GM12878 (cell line): ENCODE results near the gene GEMIN7. TPM values are rescaled to one million over a fixed set of nuclear protein-coding genes. Genes with fewer than 3 reads are reported as not detected.

Source experiments
- ATAC-seq: fragments of 200-7000 bp; cut with Tn5 transposase; 3 replicates; pipeline ENCODE4 v1.9.1; 2020; ENCODE audit warnings: mild to moderate bottlenecking, moderate library complexity
- BruUV-seq: library from RNA; stranded (reverse); fragments of 400-500 nt; replicated peaks from 2 replicates; lab custom pipeline; 2021; lab: Mats Ljungman, UMichigan
- CTCF ChIA-PET: fragments of 300-600 bp; sonication (Branson Sonifier 250); formaldehyde crosslinking; extraction: SDS; loops from one replicate; lab custom pipeline; 2021; ENCODE audit warnings: inconsistent platforms; lab: Yijun Ruan, JAX
- POLR2A ChIA-PET: fragments of 350-600 bp; formaldehyde crosslinking; extraction: SDS; loops from one replicate; lab custom pipeline; 2021; ENCODE audit warnings: inconsistent platforms; lab: Charles Lee
- RAD21 ChIA-PET: fragments of 300-600 bp; sonication (Branson Sonifier 250); formaldehyde crosslinking; loops from one replicate; lab custom pipeline; 2023; ENCODE audit warnings: antibody characterized with exemption; ENCODE audit not compliant: unreplicated experiment; lab: Charles Lee
- SMC1A ChIA-PET: fragments of 300-600 bp; sonication (Branson Sonifier 250); formaldehyde crosslinking; loops from one replicate; lab custom pipeline; 2023; ENCODE audit not compliant: unreplicated experiment, uncharacterized antibody; lab: Charles Lee
- DNase-seq: peaks from one replicate; pipeline ENCODE4 v3.0.0-alpha.2; 2011; ENCODE audit warnings: low read depth, low spot score
- FAIRE-seq: peaks from 3 replicates; lab custom pipeline; 2011; peaks lifted over from hg19 to GRCh38; lab: Jason Lieb, UNC
- H2AFZ ChIP-seq: 2 replicates; pipeline ENCODE4 v1.6.0; 2011; ENCODE audit warnings: low read depth, low read length, control low read depth; ENCODE audit not compliant: control insufficient read depth
- H3K27ac ChIP-seq: 2 replicates; pipeline ENCODE4 v1.5.1; 2011; ENCODE audit warnings: control low read depth; ENCODE audit not compliant: control insufficient read depth, insufficient read depth
- H3K27me3 ChIP-seq, 2 experiments: replicated peaks in 1 of 2; 2 replicates each; pipeline versions ENCODE4 v1.6.0 to v1.6.1; 2011; ENCODE audit warnings: low read length in 1 of 2; ENCODE audit not compliant: control insufficient read depth in 2 of 2, insufficient read depth in 2 of 2
- H3K36me3 ChIP-seq, 2 experiments: 2 replicates each; pipeline ENCODE4 v1.5.1; 2011; ENCODE audit warnings: low read length in 1 of 2; ENCODE audit not compliant: control insufficient read depth in 2 of 2, insufficient read depth in 2 of 2
- H3K4me1 ChIP-seq: 2 replicates; pipeline ENCODE4 v1.6.1; 2011; ENCODE audit warnings: mild to moderate bottlenecking, low read length, moderate library complexity, mixed read lengths; ENCODE audit not compliant: control insufficient read depth, insufficient read depth
- H3K4me2 ChIP-seq: 2 replicates; pipeline ENCODE4 v1.6.0; 2011; ENCODE audit warnings: control low read depth; ENCODE audit not compliant: control insufficient read depth, insufficient read depth
- H3K4me3 ChIP-seq: fragments of 200-600 bp; sonication (generic); 2 replicates; pipeline ENCODE4 v1.5.1; 2016
- H3K79me2 ChIP-seq: 2 replicates; pipeline ENCODE4 v1.6.0; 2011; ENCODE audit warnings: low read length; ENCODE audit not compliant: control insufficient read depth, insufficient read depth
- H3K9ac ChIP-seq: 2 replicates; pipeline ENCODE4 v1.8.0; 2011; ENCODE audit warnings: low read length, control low read depth, mixed read lengths; ENCODE audit not compliant: control insufficient read depth, insufficient read depth
- H3K9me3 ChIP-seq: replicated peaks from 3 replicates; pipeline ENCODE4 v1.5.1; 2011; ENCODE audit warnings: mild to moderate bottlenecking, low read length; ENCODE audit not compliant: control insufficient read depth, insufficient read depth
- H4K20me1 ChIP-seq: 2 replicates; pipeline ENCODE4 v1.6.0; 2011; ENCODE audit not compliant: control insufficient read depth, insufficient read depth
- CBX5 ChIP-seq: sonication (generic); IDR thresholded peaks from 2 replicates; pipeline ENCODE4 v1.6.1; 2016; ENCODE audit warnings: low read depth, moderate library complexity, mild to moderate bottlenecking, inconsistent platforms
- KLF5 ChIP-seq: fragments of 450-650 bp; IDR thresholded peaks from 2 replicates; pipeline ENCODE4 v1.6.1; 2014; ENCODE audit warnings: mild to moderate bottlenecking; ENCODE audit not compliant: partially characterized antibody
- POLR2AphosphoS2 ChIP-seq: IDR thresholded peaks from 2 replicates; pipeline ENCODE4 v1.6.1; 2011; ENCODE audit warnings: low read depth, mild to moderate bottlenecking, low read length, improper control_type of control experiment, moderate library complexity
- POLR2AphosphoS5 ChIP-seq: IDR thresholded peaks from 2 replicates; pipeline ENCODE4 v1.6.1; 2011; ENCODE audit warnings: mild to moderate bottlenecking, low read length, inconsistent platforms
- RBBP5 ChIP-seq: fragments of 200-600 bp; sonication (generic); conservative IDR thresholded peaks from 2 replicates; pipeline ENCODE4 v1.6.1; 2016
- SMAD1 ChIP-seq: fragments of 450-650 bp; IDR thresholded peaks from 2 replicates; pipeline ENCODE4 v1.6.1; 2018; ENCODE audit warnings: mild to moderate bottlenecking, low read depth; ENCODE audit not compliant: partially characterized antibody
- SPI1 ChIP-seq: IDR thresholded peaks from 2 replicates; pipeline ENCODE4 v1.6.1; 2011; ENCODE audit warnings: low read depth, mild to moderate bottlenecking, low read length, moderate library complexity, borderline replicate concordance; ENCODE audit not compliant: insufficient read depth
- ZBTB11 ChIP-seq: fragments of 450-650 bp; formaldehyde crosslinking; IDR thresholded peaks from 2 replicates; pipeline ENCODE4 v1.5.0; 2022; ENCODE audit warnings: mild to moderate bottlenecking, missing genetic modification characterization
- WGBS: methylation state at CpG from one replicate; pipeline ENCODE4 v1.1.6; 2016; ENCODE audit warnings: low lambda C conversion rate; ENCODE audit not compliant: insufficient replicate concordance, insufficient coverage; ENCODE audit errors: missing lambda C conversion rate; 5-methylcytosine and 5-hydroxymethylcytosine counted together
- in situ Hi-C: fragments of 300-500 bp; cut with MboI; formaldehyde crosslinking; loops from 9 replicates; pipeline ENCODE4 v1.14.3; 2018; ENCODE audit warnings: mixed read lengths
- intact Hi-C: fragments of 100-400 bp; cut with micrococcal nuclease; formaldehyde crosslinking; loops from one replicate; pipeline ENCODE4 v1.14.2; 2022; ENCODE audit not compliant: unreplicated experiment
- polyA plus RNA-seq, 11 experiments: library from polyadenylated mRNA; depleted of rRNA in 4 of 11; unstranded in 6 of 11; stranded (reverse) in 5 of 11; fragments of >200 nt; fragmentation: Nextera tagmentation in 4 of 11; fragmentation: Illumina TruSeq in 1 of 11; extraction: Ambion mirVana in 4 of 11; extraction: Trizol in 1 of 11; gene quantifications; 1 replicate in 1 of 11; 2 replicates in 10 of 11; pipeline versions ENCODE4 v1.2.1 to v1.2.3, GENCODE V29; 2011 to 2016; ENCODE audit warnings: inconsistent platforms in 2 of 11, missing spikeins in 2 of 11, low read depth in 1 of 11
- total RNA-seq, 4 experiments: library from RNA; depleted of rRNA in 3 of 4; stranded (reverse); fragments of >200 nt in 3 of 4; fragmentation: Illumina TruSeq in 1 of 4; extraction: Trizol in 1 of 4; gene quantifications; 2 replicates each; pipeline versions ENCODE4 v1.2.1 to v1.2.3, GENCODE V29; 2013 to 2021

Gene GEMIN7
- total and polyA plus RNA-seq, 10 of the 15 experiments (the other 5 are each of a cell fraction or from before 2014, with no cell fraction given): 21.1 to 76.7 (median 44.9) TPM

- no peak for DNase-seq
- peaks cover 11% of the 10 kb centered on the region for H3K4me1 ChIP-seq
- H3K79me2 ChIP-seq: peaks cover 24% of the 10 kb centered on the region
- ChIA-PET RAD21 (interaction anchor here (2.7 kb wide), 1 partner anchor 8 kb away, joined by 12 read pairs; no protein-coding TSS in a partner anchor), CTCF (no interaction called here), SMC1A (interaction anchor here (4.6 kb wide), 1 partner anchor 7 kb away, joined by 39 read pairs; no protein-coding TSS in a partner anchor), POLR2A (no interaction called here)
- no peaks in the 10 kb centered on the region for H3K27me3 ChIP-seq
- H4K20me1 ChIP-seq: no peaks in the 10 kb centered on the region
- TF ChIP-seq ZBTB11 (CRISPR knock-in tag) (no peak), SPI1 (no peak), RBBP5 (no peak), CBX5 (no peak), POLR2AphosphoS2 (no peak), POLR2AphosphoS5 (no peak), SMAD1 (no peak), KLF5 (no peak)
- in situ Hi-C loops: no loop called here
- intact Hi-C loops: no loop called here
- no peak overlapping the region for H3K4me2 ChIP-seq
- no peak for ATAC-seq
- H3K27ac ChIP-seq: no peak overlapping the region
- BruUV-seq: no TSS peak
- no peak overlapping the region for H2AFZ ChIP-seq
- H3K9ac ChIP-seq: no peak overlapping the region
- H3K9me3 ChIP-seq: no peaks in the 10 kb centered on the region
- peaks cover 3 to 8% of the 10 kb centered on the region in 2 experiments for H3K36me3 ChIP-seq
- no peak for FAIRE-seq
- 97% methylated on average over 5 of the region's 5 CpGs for WGBS
- H3K4me3 ChIP-seq: no peak overlapping the region
Measured at GRCh38 chr19:45128806-45129205, 49.7 kb downstream of the GEMIN7 start.
